ENCODE results near the gene NLRP2B. TPM values are rescaled to one million over a fixed set of nuclear protein-coding genes. Genes with fewer than 3 reads are reported as not detected.

Gene NLRP2B
- total and polyA plus RNA-seq, 2 of the 8 experiments (the other 6 are each of a cell fraction or from before 2014, with no cell fraction given), result not detected

GRCh38 chrX:57652705-57653104 is 27.4 kb downstream of the NLRP2B start:
- no peak overlapping the region for H2BK15ac ChIP-seq (ENCODE audit: low read length)
- H2AFZ ChIP-seq (ENCODE audit: low read length), result no peak overlapping the region
- H3K9me3 ChIP-seq (ENCODE audit: insufficient read depth in 2 of 2, low read depth in 1 of 2, low read length in 1 of 2), result peaks cover 2 to 7% of the 10 kb centered on the region in 2 experiments; a peak in 1 of 4 replicates
- no peaks in the 10 kb centered on the region for H3K79me2 ChIP-seq (ENCODE audit: control insufficient read depth in 1 of 2, insufficient read depth in 2 of 2, low read length in 2 of 2)
- H2AK5ac ChIP-seq (ENCODE audit: low read depth, low read length), result no peak overlapping the region
- H3K9ac ChIP-seq (replicated peaks in 1 of 4; ENCODE audit: extremely low read depth in 1 of 4, low read depth in 3 of 4, low read length in 3 of 4), result no peak overlapping the region
- no peak for FAIRE-seq
- no peak overlapping the region for H3K14ac ChIP-seq (ENCODE audit: insufficient read length)
- H3K79me1 ChIP-seq (ENCODE audit: low read depth, low read length), result no peaks in the 10 kb centered on the region
- H2BK120ac ChIP-seq (replicated peaks; ENCODE audit: low read depth, low read length), result no peak overlapping the region
- CTCF ChIA-PET (ENCODE audit: partially characterized antibody), result interaction anchor here (0.6 kb wide), 1 partner anchor 124 kb away, joined by 3 read pairs; no protein-coding TSS in a partner anchor
- H3K18ac ChIP-seq (ENCODE audit: extremely low read depth, low read length), result no peak overlapping the region
- 60% methylated on average over 1 of the region's 1 CpG; no CpG with 5 or more reads in 1 of the 2 experiments for WGBS, 2 experiments (ENCODE audit: extremely low coverage in 1 of 2, insufficient coverage in 1 of 2, insufficient read length in 1 of 2, insufficient replicate concordance in 2 of 2, low coverage in 1 of 2, low lambda C conversion rate in 2 of 2, missing lambda C conversion rate in 1 of 2)
- no peaks in the 10 kb centered on the region for H3K27me3 ChIP-seq (replicated peaks in 1 of 4; ENCODE audit: control insufficient read depth in 3 of 4, extremely low read depth in 1 of 4, insufficient read depth in 3 of 4, low read length in 3 of 4)
- no peak overlapping the region for H2BK20ac ChIP-seq (ENCODE audit: low read length)
- no peaks in the 10 kb centered on the region for H3K23me2 ChIP-seq (ENCODE audit: low read depth, low read length)
- H2BK12ac ChIP-seq (ENCODE audit: low read depth, low read length), result no peak overlapping the region
- no peak overlapping the region for H3K4ac ChIP-seq (replicated peaks; ENCODE audit: insufficient read length, low read depth, low read length)
- no peak overlapping the region for H4K8ac ChIP-seq (ENCODE audit: extremely low read depth, insufficient read depth, low read length)
- no peaks in the 10 kb centered on the region for H3K36me3 ChIP-seq (ENCODE audit: control insufficient read depth in 2 of 4, insufficient read depth in 4 of 4, low read length in 3 of 4)
- H3K23ac ChIP-seq (ENCODE audit: insufficient read length), result no peak overlapping the region
- H4K20me1 ChIP-seq (replicated peaks in 1 of 2; ENCODE audit: control insufficient read depth in 1 of 2, insufficient read depth in 2 of 2, low read length in 2 of 2), result no peaks in the 10 kb centered on the region
- no peak for DNase-seq (ENCODE audit: low read depth in 1 of 2, low spot score in 2 of 2)
- no peak overlapping the region for H2BK5ac ChIP-seq (ENCODE audit: low read depth, low read length)
- no peak overlapping the region for H3K4me2 ChIP-seq (ENCODE audit: insufficient read depth in 1 of 2, low read depth in 2 of 2, low read length in 2 of 2)
- H3K4me3 ChIP-seq (ENCODE audit: extremely low read depth in 1 of 4, insufficient read depth in 2 of 4, low read depth in 3 of 4, low read length in 4 of 4), result no peak overlapping the region
- no peak overlapping the region for H4K91ac ChIP-seq (replicated peaks; ENCODE audit: insufficient read length, low read length)
- no peak overlapping the region for H3K56ac ChIP-seq (replicated peaks; ENCODE audit: insufficient read length, low read depth, low read length)
- no peak overlapping the region for H3K27ac ChIP-seq (ENCODE audit: low read depth, low read length)
- no peak overlapping the region for H4K5ac ChIP-seq (ENCODE audit: insufficient read length, low read depth, low read length)
- peaks cover 0 to 1% (median 0%) of the 10 kb centered on the region in 4 experiments; a peak in 1 of 7 replicates for H3K4me1 ChIP-seq (replicated peaks in 1 of 4; ENCODE audit: control insufficient read depth in 3 of 4, insufficient read depth in 4 of 4, low read length in 3 of 4)
- POLR2A ChIA-PET (ENCODE audit: partially characterized antibody), result interaction anchor here (1.5 kb wide), 1 partner anchor 46 kb away, joined by 4 read pairs; no protein-coding TSS in a partner anchor
- TF ChIP-seq PHF8 (conservative IDR thresholded peaks at IDR 0.05; ENCODE audit: low read depth, low read length) (no peak), USF2 (IDR thresholded peaks at IDR 0.05; ENCODE audit: low read length) (no peak), EP300 (IDR thresholded peaks at IDR 0.05; ENCODE audit: borderline replicate concordance in 1 of 2, low read depth in 2 of 2, low read length in 2 of 2) (no peak), JUND (IDR thresholded peaks at IDR 0.05; ENCODE audit: low read length) (no peak), JUN (IDR thresholded peaks at IDR 0.05; ENCODE audit: low read depth, low read length) (no peak), RAD21 (IDR thresholded peaks at IDR 0.05 in 1 of 2, conservative IDR thresholded peaks at IDR 0.05 in 1 of 2; ENCODE audit: low read depth in 2 of 2, low read length in 2 of 2) (no peak), BRCA1 (IDR thresholded peaks at IDR 0.05; ENCODE audit: low read depth, low read length) (no peak), CHD1 (IDR thresholded peaks at IDR 0.05; ENCODE audit: low read depth, low read length) (no peak), SIRT6 (IDR thresholded peaks at IDR 0.05; ENCODE audit: low read length) (no peak), POU5F1 (IDR thresholded peaks at IDR 0.05; ENCODE audit: low read depth, low read length) (no peak), KDM5A (IDR thresholded peaks at IDR 0.05; ENCODE audit: low read length) (no peak), TAF1 (IDR thresholded peaks at IDR 0.05; ENCODE audit: low read depth, low read length) (no peak)

All from H1 (cell line).